HG02885 (cell line): ENCODE measurements around the gene KRTAP10-5.
"Not testable (repeated sequence)": the region's sequence is repeated elsewhere in the genome, so short reads cannot be mapped to it uniquely, and the experiment has no call there.

Experiments used
- ATAC-seq: cut with Tn5 transposase; IDR thresholded peaks from one replicate; pipeline ENCODE4 v1.9.1; 2021; ENCODE audit warnings: mild to moderate bottlenecking; ENCODE audit not compliant: unreplicated experiment, poor library complexity

Gene KRTAP10-5

DNA sequence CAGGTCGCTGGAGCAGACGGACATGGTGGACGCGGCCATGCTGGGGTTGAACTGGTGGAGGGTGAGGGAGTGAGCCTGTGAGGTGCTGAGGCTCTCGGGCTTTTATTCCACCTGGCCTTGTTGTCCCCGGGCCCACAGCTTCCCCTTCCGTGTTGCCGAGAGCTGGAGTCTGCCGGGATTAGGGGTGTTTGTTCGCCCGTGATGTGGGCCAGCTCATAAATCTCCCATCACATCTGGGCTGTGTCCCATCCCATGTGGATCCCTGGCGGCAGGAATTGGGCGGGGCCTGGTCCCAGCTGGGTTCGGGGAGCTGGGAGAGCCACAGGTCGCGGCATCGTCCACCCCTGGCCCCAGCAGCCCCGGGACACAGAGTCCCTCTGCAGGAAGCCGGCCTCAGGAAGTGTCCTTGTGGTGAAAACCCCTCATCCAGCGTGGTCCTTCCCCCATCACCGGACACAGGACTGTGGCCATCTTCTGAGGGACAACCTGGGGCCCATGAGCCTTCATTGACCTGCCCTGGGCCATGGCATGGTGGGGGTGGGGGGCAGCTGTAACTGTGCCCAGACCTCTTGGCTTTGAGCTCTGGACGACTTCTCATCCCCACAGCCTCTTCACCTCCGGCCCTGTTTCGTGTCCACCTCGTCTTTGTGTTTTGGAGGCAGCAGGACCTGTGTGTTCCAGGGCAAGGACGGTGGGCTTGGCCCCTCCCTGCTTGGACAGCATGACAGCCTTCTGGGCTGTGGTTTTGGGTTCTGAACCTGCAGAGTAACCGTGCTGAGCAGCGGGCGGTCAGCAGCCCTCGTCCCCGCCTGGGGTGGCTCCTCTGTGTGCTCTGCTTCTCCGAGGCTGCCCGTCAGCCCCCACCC, 12.3 kb upstream of the KRTAP10-5 start, which contains the start of gene KRTAP10-6:
Gene KRTAP10-6, minus strand, starts transcription at position 60 of the 866 bp plus-strand sequence. Its CDS starts 21 bp downstream, at position 39.
- ATAC-seq = no peak

- not testable (repeated sequence) for ATAC-seq
Observed at GRCh38 chr21:44591801-44592130, 11.4 kb upstream of the KRTAP10-5 start.

DNA sequence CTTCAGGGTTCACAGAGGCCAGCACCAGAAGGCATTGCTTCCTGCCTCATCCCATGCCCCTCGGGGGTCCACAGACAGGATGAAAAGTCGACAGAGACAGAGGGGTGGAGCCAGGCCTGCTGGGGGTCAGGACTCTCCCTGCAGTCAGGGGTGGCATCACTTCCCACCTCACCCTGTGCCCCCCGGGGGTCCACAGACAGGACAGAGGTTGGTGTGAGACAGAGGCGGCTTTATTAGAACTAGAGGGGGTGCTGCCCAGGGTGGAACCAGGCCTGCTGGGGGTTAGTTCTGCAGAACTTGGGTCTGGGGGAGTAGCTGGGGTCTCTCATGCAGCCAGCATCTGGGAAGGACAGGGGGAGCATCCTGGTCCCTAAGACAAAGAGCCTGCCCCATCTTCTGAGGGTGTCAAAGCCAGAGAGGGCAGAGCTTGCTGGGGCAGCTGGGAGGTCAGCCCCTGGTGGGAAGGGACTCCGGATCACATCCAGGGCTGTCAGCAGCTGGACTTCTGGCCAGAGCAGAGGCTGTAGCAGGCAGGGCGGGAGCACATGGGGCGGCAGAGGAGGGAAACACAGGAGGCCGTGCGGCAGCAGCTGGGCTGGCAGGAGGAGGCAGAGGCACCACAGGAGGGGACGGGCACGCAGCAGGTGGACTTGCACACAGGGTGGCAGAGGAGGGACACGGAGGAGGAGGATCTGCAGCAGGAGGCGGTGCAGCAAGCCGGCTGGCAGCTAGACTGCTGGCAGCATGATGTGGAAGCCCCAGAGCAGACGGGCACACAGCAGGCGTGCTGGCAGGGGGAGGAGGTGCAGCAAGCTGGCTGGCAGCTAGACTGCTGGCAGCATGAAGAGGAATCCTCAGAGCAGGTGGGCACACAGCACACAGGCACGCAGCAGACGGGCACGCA, 10.7 kb upstream of the KRTAP10-5 start:
- ATAC-seq = not testable (repeated sequence)

- no peak for ATAC-seq
Observed at GRCh38 chr21:44590311-44590721, 9.9 kb upstream of the KRTAP10-5 start.

GRCh38 chr21:44589586-44590305, 9.3 kb upstream of the KRTAP10-5 start:
- ATAC-seq = no peak

DNA sequence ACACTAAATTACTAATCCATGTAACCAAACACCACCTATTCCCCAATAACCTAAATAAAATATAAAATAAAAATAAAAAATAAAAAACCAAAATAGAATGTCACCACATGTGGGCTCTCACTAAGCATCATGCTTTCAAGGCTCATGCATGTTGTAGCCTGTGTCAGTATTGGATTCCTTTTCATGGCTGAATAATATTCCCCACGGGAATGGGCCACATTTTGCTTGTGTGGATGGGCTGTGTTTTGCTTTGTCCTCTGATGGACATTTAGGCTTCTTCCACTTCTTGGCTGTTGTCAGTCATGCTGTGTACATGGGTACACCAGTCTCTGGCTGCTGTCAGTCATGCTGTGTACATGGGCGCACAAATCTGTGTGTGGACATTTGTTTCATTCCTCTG, 8.7 kb upstream of the KRTAP10-5 start:
- ATAC-seq = no peak

DNA sequence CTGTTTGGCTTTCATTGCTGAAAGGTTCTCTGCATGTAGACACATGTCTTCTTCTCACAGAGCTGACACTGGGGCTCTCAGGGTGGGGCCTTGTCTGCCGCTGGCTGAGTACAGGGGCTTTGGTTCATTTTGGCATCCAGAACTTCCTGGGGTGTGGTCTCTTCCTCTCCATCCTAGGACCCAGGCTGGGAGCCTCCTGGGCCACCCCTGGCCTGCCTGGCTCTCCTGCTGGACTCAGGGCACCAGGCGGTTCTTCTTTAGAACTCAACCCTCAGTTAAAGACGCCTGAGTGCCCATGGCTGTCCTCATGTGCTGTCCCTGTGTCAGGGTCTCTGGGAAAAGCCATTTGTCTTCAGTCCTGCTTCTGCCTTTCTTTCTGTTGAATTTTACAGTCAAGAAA, 5.5 kb upstream of the KRTAP10-5 start:
- no peak for ATAC-seq

GRCh38 chr21:44583800-44584147, 3.4 kb upstream of the KRTAP10-5 start:
- no peak for ATAC-seq

DNA sequence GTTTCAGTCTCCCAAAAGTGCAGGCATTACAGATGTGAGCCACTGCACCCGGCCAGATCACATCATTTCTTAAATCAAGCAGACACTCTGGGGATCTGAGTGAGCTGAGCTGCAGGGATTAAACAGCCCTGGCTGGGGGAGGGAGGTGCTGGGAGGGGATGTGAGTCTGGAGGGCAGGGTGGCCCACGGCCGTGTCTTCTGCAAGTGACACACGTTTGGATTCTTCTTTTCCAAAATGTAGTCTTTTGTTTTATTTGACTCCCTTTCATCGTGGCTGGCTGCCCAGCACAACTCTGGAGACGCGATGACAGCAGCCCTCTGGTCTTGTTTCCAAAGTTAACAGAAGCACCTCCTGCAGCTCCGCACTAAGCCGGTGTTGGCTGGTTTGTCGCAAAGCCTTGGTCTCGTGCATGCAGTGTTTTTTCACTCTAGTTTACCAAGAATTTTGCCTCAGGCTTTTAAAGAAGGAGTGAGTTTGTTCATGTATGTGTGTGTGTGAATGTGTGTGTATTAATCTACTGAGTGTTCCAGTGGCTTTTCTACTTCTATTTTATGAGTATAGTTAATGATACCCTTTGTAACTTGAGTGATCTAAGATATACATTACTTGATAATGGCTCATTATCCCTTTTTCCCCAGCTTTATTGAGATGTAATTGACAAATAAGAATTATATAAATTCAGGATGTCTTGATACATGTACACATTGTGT, 2.8 kb upstream of the KRTAP10-5 start:
- no peak for ATAC-seq

DNA sequence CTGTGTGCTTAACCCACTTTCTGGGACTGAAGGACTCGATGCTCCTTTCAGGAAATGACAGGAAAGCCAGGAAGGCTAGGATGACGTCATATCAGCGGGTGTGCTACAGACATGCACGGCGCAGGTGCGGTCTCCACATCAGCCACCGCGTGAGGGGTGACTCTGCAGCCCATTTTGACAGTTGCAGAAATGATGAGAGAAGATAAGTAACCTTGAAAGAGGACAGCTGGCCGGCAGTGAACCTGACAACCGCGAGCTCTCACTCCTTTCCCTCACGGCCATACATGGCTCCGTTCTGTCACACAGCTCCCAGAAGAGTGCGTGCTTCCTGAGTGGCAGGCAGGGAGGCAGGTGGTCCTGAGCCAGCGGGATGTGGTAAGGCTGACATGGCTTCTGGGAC, 1.7 kb upstream of the KRTAP10-5 start:
- no peak for ATAC-seq

GRCh38 chr21:44581158-44581557, 754 bp upstream of the KRTAP10-5 start:
- no peak for ATAC-seq

DNA sequence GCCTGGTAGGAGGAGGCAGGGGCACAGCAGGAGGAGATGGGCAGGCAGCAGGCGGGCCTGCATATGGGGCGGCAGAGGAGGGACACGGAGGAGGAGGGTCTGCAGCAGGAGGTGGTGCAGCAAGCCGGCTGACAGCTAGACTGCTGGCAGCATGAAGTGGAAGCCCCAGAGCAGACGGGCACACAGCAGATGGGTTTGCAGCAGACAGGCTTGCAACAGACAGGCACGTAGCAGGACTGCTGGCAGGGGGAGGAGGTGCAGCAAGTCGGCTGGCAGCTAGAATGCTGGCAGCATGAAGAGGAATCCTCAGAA, 615 bp downstream of the KRTAP10-5 start:
- ATAC-seq = no peak

DNA sequence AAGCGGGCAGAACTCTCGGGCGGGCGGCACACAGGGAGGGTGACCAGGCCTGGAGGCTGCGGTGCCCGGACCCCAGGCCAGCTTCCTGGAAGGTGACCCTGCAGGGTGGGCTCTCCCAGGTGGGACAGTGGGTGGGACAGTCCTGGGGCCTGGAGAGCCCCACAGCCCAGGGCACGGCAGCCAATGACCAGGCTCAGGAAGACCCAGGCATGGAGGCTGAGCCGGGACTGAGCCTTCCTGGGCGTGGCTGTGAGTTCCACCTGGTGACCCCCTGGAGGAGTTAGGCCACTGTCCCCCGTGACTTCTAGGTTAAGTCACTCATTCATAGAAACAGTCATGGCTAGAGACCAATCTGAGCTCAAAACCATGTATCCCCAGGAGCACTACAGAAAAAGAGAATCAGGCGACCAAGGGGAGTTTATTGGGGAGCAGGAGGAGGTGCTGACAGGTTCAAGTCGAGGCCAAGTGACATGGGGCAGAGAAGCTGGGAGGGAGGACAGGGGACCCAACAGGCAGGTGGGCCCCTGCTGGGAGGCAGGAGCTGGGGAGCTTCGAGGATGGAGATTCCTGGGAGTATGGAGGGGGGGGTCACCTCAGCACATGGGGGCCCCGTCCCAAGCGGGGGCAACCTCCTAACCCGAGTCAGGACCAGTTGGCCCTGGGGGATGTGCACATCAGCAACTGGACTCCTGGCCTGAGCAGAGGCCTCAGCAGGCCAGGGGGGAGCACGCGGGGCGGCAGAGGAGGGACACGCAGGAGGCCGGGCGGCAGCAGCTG, 1.2 kb downstream of the KRTAP10-5 start:
- no peak for ATAC-seq

DNA sequence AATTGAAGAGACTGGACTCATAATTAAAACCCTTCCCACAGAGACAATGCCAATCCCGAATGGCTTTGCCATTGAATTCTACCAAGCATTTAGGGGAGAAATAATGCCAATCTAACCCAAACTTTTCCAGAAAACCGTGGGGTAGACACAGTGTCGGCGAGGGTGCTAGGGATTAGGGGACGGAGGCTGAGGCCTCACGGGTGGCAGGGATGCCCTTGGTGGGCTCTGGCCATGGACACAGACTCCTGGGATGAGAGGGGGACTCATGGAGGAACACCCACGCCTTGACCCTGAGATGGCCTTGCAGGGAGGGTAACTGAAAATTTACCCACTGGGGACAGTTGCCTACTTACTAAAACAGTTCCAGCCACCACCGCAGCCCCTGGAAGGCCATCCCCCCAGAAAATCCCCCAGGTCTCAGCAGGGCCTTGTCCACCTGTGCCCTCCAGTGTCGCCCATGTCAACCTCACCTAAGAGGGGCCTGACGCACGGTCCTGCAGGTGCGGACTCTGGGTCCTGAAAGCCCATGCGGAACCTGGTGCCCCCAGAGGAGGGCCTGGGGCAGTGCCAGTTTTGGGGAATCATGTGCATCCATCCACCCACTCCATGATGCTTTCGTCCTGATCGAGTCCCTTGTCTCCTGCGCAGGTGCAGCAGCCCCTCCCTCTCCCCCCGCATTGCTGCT, 1.9 kb downstream of the KRTAP10-5 start:
- no peak for ATAC-seq

DNA sequence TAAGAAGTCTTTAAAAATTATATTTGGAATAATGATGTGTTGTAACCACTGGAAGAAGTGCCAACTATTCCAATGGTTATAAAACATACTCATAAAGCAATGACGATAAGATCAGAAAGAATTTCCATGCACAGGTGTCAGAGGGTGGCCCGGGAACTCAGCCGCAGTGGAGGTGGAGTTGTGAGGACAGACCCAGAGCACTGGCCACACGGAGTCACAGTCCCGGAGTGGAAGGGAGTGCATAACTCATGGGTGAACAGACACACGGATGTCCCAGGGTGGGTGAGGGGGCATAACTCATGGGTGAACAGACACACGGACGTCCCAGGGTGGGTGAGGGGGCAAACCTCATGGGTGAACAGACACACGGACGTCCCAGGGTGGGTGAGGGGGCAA, 4.4 kb downstream of the KRTAP10-5 start:
- no peak for ATAC-seq

DNA sequence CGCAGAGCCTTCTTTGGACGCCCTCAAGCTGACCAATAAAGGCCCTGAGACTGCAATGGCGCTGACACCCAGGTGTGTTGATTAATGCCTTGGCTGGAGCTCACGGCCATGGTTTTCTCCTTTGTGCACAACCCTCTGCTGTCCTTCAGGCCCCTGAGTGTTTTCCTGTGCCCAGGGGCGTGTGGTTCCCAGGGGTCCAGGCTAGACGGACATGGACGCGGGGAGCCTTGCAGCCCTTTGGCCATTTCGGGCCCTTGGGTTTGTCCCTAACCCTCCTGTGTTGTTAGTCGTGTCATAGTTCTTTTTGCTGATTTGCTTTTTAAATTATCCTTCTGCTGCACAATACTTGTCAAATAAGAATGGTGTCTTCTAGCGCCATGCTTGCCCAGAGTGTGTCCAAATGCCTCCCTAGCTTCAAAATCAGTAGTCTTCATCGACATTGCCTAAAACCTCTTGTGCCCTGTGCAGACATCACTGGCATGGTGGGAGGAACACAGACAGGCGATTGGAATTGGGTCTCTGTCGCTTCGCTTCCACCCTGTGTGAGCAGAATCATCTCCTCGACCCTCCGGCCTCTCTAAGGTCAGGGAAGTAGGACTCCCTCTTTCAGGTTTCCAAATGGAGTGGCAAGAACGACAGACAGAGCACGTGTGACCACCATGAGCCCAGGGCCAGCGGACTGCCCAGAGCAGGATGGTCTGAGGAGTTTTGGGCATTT, 4.9 kb downstream of the KRTAP10-5 start:
- ATAC-seq = no peak

- no peak for ATAC-seq
Observed at GRCh38 chr21:44574457-44575306, 5.7 kb downstream of the KRTAP10-5 start.
